ENCODE measurements around the gene DPP7.

GRCh38 chr9:137107982-137108381 is 6.6 kb downstream of the DPP7 start:
- TF ChIP-seq REST (IDR thresholded peaks at IDR 0.05; ENCODE audit: insufficient read depth in 1 of 2, low read depth in 2 of 2, low read length in 2 of 2): no peak
- TF ChIP-seq SIN3A (IDR thresholded peaks at IDR 0.05; ENCODE audit: borderline replicate concordance, insufficient read depth, low read length): no peak
- TF ChIP-seq TAF1 (IDR thresholded peaks at IDR 0.05; ENCODE audit: borderline replicate concordance, insufficient read depth, low read length): no peak
- no peak for TF ChIP-seq POLR2AphosphoS5 (IDR thresholded peaks at IDR 0.05; ENCODE audit: low read depth, low read length)

All from PFSK-1 (cell line).